ENCODE data around the gene PNMA6A. TPM values are rescaled to one million over a fixed set of nuclear protein-coding genes. Genes with fewer than 3 reads are reported as not detected.
"Not testable (repeated sequence)": the region's sequence is repeated elsewhere in the genome, so short reads cannot be mapped to it uniquely, and the experiment has no call there.

The PNMA6A gene
- total and polyA plus RNA-seq, 2 of the 4 experiments (the other 2 are of a cell fraction), result 0.18 to 0.21 TPM

- H2BK15ac ChIP-seq (ENCODE audit: low read depth, low read length); POLR2A ChIA-PET (ENCODE audit: unreplicated experiment); ATAC-seq (ENCODE audit: low read depth); H3K9ac ChIP-seq (ENCODE audit: low read depth, low read length); H3K14ac ChIP-seq (replicated peaks; ENCODE audit: low read depth, low read length); H4K91ac ChIP-seq (ENCODE audit: insufficient read depth, low read depth, low read length); H4K5ac ChIP-seq (ENCODE audit: low read depth, low read length); H3K4me2 ChIP-seq (ENCODE audit: low read depth, low read length); H4K20me1 ChIP-seq (ENCODE audit: insufficient read depth, low read length); DNase-seq; H2BK120ac ChIP-seq (ENCODE audit: low read depth, low read length); H3K23ac ChIP-seq (ENCODE audit: low read depth, low read length); CTCF ChIA-PET; H3K4me1 ChIP-seq (ENCODE audit: control insufficient read depth, insufficient read depth, low read length); H3K27me3 ChIP-seq (ENCODE audit: control insufficient read depth, insufficient read depth, low read length); H3K18ac ChIP-seq (ENCODE audit: low read depth, low read length); H3K4ac ChIP-seq (ENCODE audit: low read depth, low read length); BruUV-seq (replicated peaks); H2AFZ ChIP-seq (replicated peaks; ENCODE audit: low read length, poor library complexity); H3K4me3 ChIP-seq (ENCODE audit: insufficient read depth, low read depth, low read length); H3K9me1 ChIP-seq (ENCODE audit: insufficient read depth, low read length); H3K9me3 ChIP-seq (ENCODE audit: control insufficient read depth, insufficient read depth, low read length); H2BK20ac ChIP-seq (ENCODE audit: low read depth, low read length); dilution Hi-C loops (cut with HindIII; ENCODE audit: low sequenced_read_pairs, unreplicated experiment); H2AK9ac ChIP-seq (replicated peaks; ENCODE audit: low read depth, low read length, poor library complexity); intact Hi-C loops (cut with micrococcal nuclease); in situ Hi-C loops (cut with MboI; ENCODE audit: low sequenced_read_pairs); H3K36me3 ChIP-seq (ENCODE audit: control insufficient read depth, insufficient read depth, low read length); H2AK5ac ChIP-seq (ENCODE audit: low read depth, low read length); H3K56ac ChIP-seq (ENCODE audit: extremely low read depth, insufficient read depth, low read length); H4K8ac ChIP-seq (ENCODE audit: low read depth in 2 of 2, low read length in 2 of 2); H3K27ac ChIP-seq (ENCODE audit: insufficient read depth, low read length); H3K79me1 ChIP-seq (ENCODE audit: low read depth in 1 of 2, low read length in 2 of 2); H2BK5ac ChIP-seq (ENCODE audit: low read depth, low read length, poor library complexity, severe bottlenecking): not testable (repeated sequence)
- no CpG with 5 or more reads among the region's 2 CpGs for WGBS, 2 experiments (ENCODE audit: extremely low coverage in 2 of 2, insufficient read length in 1 of 2)
Observed at GRCh38 chrX:153110735-153111134, 38.5 kb downstream of the PNMA6A start.

DNA sequence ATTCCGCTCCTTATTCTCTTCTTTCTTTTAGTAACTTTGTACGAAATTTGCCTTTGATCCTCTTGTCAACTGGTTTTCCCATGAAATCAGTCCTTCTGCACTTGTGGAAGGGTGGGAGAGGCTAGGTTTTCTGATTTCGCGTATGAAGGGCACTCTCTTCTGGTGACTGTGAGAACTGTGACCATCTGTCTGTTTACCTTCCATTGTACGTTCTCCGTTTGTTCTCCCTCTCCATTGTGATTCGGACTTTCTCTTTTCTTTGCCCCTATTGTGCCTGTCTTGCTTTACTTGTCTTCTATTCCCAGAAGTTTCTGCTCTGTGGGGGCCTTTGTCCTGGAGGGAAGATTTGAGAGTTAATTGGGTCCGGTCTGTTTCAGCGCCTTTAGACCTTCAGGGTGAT is 41.6 kb downstream of the PNMA6A start:
- H3K56ac ChIP-seq (ENCODE audit: extremely low read depth, insufficient read depth, low read length); H3K79me1 ChIP-seq (ENCODE audit: low read depth in 1 of 2, low read length in 2 of 2); H3K9me1 ChIP-seq (ENCODE audit: insufficient read depth, low read length); H2AK9ac ChIP-seq (replicated peaks; ENCODE audit: low read depth, low read length, poor library complexity); H3K4me2 ChIP-seq (ENCODE audit: low read depth, low read length); H3K9ac ChIP-seq (ENCODE audit: low read depth, low read length); H4K5ac ChIP-seq (ENCODE audit: low read depth, low read length); H3K27me3 ChIP-seq (ENCODE audit: control insufficient read depth, insufficient read depth, low read length); H2BK15ac ChIP-seq (ENCODE audit: low read depth, low read length); in situ Hi-C loops (cut with MboI; ENCODE audit: low sequenced_read_pairs); CTCF ChIA-PET; H3K4me1 ChIP-seq (ENCODE audit: control insufficient read depth, insufficient read depth, low read length); H2BK5ac ChIP-seq (ENCODE audit: low read depth, low read length, poor library complexity, severe bottlenecking); H3K9me3 ChIP-seq (ENCODE audit: control insufficient read depth, insufficient read depth, low read length); H2AK5ac ChIP-seq (ENCODE audit: low read depth, low read length); intact Hi-C loops (cut with micrococcal nuclease); H3K23ac ChIP-seq (ENCODE audit: low read depth, low read length); H3K36me3 ChIP-seq (ENCODE audit: control insufficient read depth, insufficient read depth, low read length); H2AFZ ChIP-seq (replicated peaks; ENCODE audit: low read length, poor library complexity); H2BK120ac ChIP-seq (ENCODE audit: low read depth, low read length); H3K27ac ChIP-seq (ENCODE audit: insufficient read depth, low read length); DNase-seq; H3K14ac ChIP-seq (replicated peaks; ENCODE audit: low read depth, low read length); H3K4ac ChIP-seq (ENCODE audit: low read depth, low read length); H3K4me3 ChIP-seq (ENCODE audit: insufficient read depth, low read depth, low read length); BruUV-seq (replicated peaks); H3K18ac ChIP-seq (ENCODE audit: low read depth, low read length); H2BK20ac ChIP-seq (ENCODE audit: low read depth, low read length); H4K20me1 ChIP-seq (ENCODE audit: insufficient read depth, low read length); H4K91ac ChIP-seq (ENCODE audit: insufficient read depth, low read depth, low read length); POLR2A ChIA-PET (ENCODE audit: unreplicated experiment); dilution Hi-C loops (cut with HindIII; ENCODE audit: low sequenced_read_pairs, unreplicated experiment); H4K8ac ChIP-seq (ENCODE audit: low read depth in 2 of 2, low read length in 2 of 2); ATAC-seq (ENCODE audit: low read depth): not testable (repeated sequence)
- no CpG with 5 or more reads among the region's 9 CpGs for WGBS, 2 experiments (ENCODE audit: extremely low coverage in 2 of 2, insufficient read length in 1 of 2)
